ENCODE data around the gene SAFB2.

The SAFB2 gene

GRCh38 chr19:5590865-5591154 lies 31.8 kb downstream of the SAFB2 start:
- TF ChIP-seq CTCF (IDR thresholded peaks at IDR 0.05; ENCODE audit: insufficient read depth, missing control alignments) = no peak
- DNase-seq (ENCODE audit: insufficient read length, low spot score) (no peak), FAIRE-seq (no peak)

GRCh38 chr19:5590151-5590864 lies 32.3 kb downstream of the SAFB2 start:
- DNase-seq (ENCODE audit: insufficient read length, low spot score) (no peak), FAIRE-seq (no peak)
- no peak for TF ChIP-seq CTCF (IDR thresholded peaks at IDR 0.05; ENCODE audit: insufficient read depth, missing control alignments)

GRCh38 chr19:5588906-5589676 lies 33.5 kb downstream of the SAFB2 start:
- FAIRE-seq (no peak), DNase-seq (ENCODE audit: insufficient read length, low spot score) (no peak)
- no peak for TF ChIP-seq CTCF (IDR thresholded peaks at IDR 0.05; ENCODE audit: insufficient read depth, missing control alignments)

- DNase-seq (ENCODE audit: insufficient read length, low spot score) (no peak), FAIRE-seq (no peak)
- TF ChIP-seq CTCF (IDR thresholded peaks at IDR 0.05; ENCODE audit: insufficient read depth, missing control alignments) = no peak
These were observed 34.1 kb downstream of the SAFB2 start for GRCh38 chr19:5588441-5588840.

- DNase-seq (ENCODE audit: insufficient read length, low spot score) (no peak), FAIRE-seq (no peak)
- TF ChIP-seq CTCF (IDR thresholded peaks at IDR 0.05; ENCODE audit: insufficient read depth, missing control alignments) = no peak
These were observed 34.9 kb downstream of the SAFB2 start for GRCh38 chr19:5587661-5588060.

GRCh38 chr19:5587071-5587455 lies 35.5 kb downstream of the SAFB2 start:
- DNase-seq (ENCODE audit: insufficient read length, low spot score) (no peak), FAIRE-seq (no peak)
- TF ChIP-seq CTCF (IDR thresholded peaks at IDR 0.05; ENCODE audit: insufficient read depth, missing control alignments) = no peak
